HPDE6-E6E7 (cell line): Measurements from ENCODE around the gene FYB1.
"Not testable (repeated sequence)": the region's sequence is repeated elsewhere in the genome, so short reads cannot be mapped to it uniquely, and the experiment has no call there.

Source experiments
- DNase-seq: peaks from one replicate; pipeline ENCODE4 v3.0.0; 2011; ENCODE audit warnings: missing footprints; ENCODE audit errors: extremely low spot score

The FYB1 gene

GRCh38 chr5:39226100-39226451 is 6.7 kb upstream of the FYB1 start:
- DNase-seq = no peak

GRCh38 chr5:39225405-39226099 is 6.2 kb upstream of the FYB1 start:
- no peak for DNase-seq

- DNase-seq = peak; percentile 65
Observed at GRCh38 chr5:39224196-39224761, 4.9 kb upstream of the FYB1 start.

DNA sequence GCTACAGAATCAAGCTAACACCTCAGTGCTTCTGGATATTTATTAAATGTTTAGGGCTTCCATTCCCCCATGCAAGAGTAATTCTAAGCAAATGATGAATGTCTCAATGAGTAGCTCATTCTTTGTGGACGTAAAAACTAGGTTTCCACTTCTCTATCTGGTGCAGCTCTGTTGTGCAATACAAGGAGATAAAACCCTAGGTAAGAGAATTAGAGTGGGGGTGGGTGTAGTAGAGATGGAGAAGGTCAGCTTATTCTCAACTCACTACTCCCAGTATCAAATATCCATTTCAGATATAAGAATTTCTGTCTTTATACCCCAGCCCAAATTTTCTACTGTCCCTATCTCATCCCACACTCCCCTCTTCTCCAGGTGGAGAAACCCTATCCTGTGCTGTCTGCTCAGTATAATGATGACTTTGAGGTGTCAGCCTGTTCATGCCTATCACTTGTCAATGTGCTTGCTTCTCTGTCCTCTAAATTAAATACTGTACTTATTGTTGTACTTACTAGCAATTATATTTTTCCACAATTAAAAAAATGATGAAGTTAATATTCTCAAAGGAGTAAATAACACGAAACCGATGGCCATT is 4.3 kb upstream of the FYB1 start:
- no peak for DNase-seq

- not testable (repeated sequence) for DNase-seq
Observed at GRCh38 chr5:39221671-39222070, 2.3 kb upstream of the FYB1 start.

- no peak for DNase-seq
Observed at GRCh38 chr5:39220280-39221030, 1.1 kb upstream of the FYB1 start.

DNA sequence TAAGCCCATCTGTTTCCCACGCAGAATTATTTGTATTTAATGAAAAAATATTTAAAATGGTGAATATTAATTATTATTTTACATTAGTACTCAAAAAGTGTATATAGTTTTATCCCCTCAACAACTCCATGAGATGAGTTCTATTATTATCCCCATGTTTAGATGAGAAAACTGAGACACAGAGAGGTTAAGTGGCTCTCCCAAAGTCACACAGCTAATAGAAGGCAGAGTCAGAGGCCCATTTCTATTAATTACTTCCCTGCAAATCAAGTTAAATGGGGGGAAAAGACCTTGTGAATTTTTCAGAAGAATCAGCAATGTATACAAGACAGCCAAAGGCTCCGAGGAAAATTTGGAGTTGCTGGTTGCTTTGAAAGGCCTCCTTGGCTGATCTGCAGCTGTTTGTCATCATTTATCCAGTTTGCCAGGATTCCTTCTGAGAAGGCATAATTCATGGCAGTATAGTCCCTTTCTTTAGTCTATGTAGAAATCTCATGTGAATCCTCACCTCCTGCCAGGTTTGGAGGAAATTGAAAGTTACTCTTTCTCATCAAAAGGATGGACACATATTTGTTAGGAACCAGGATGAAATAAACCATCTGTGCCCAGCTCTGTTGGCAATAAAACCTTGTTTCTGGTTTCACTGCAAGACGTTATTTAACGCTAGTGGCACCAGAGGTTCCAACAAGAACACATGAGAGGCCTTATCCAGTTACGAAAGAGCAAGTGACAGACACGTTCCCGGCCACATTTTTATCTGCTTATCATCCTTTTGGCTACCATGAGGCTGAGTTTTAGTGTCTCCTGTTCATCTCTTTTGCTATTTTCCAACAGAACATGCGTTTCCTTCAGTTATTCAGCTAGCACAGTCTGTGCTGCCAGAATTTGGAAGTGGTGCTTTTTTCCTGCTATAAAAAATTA is 621 bp downstream of the FYB1 start:
- no peak for DNase-seq

- peak; percentile 62 for DNase-seq
Observed at GRCh38 chr5:39217365-39218281, 1.7 kb downstream of the FYB1 start.

DNA sequence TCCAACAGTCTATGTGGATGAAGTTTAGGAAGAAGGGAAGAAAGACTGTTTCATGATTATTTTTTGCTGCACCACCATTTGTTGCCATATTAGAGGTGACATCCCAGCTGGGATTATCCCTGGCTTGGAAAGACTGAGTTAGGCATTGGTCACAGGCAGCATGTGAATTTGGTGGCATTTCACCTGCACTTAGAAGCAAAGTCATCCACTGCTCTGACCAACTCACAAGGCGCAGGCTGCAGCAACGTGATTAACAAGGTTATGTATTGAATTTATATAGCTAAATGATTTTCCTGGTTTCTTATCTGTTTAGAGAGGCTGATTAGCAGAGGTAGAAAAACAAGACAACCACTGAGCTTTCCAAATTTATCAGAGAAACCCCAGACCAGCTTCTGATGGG is 2.7 kb downstream of the FYB1 start:
- DNase-seq = no peak

- no peak for DNase-seq
Observed at GRCh38 chr5:39215857-39216256, 3.5 kb downstream of the FYB1 start.

DNA sequence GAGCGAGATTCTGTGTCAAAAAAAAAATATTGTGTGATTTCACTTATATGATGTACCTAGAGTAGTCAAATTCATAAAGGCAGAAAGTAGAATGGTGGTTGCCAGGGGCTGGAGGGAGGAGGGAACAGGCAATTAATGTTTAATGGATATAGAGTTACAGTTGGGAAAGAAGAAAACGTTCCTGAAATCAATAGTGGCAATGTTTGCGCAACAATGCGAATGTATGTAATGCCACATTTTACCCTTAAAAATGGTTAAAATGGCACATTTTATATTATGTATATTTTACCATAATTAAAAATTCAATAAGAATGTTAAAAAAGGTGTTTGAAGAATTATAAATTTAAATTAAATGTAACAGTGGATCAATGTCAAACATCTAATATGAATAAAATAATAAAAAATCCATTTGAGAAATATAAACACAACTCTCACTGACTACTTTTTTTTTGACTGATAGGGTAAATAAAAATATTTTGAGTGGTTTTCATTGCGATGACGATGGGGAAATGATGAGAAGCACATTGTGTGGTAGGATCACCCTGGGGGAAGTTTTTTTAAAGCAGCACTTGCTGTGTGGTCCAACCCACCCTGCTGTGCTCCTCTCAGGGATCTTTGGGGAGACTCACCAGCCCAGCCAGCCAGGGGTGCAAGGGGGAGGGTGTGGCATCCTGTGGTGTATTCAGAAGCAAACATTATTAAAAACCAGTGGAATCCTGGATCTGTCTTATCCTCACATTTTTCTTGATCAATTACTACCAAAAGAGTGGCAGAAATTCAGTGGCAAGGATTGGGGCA is 4.3 kb downstream of the FYB1 start:
- DNase-seq = no peak

DNA sequence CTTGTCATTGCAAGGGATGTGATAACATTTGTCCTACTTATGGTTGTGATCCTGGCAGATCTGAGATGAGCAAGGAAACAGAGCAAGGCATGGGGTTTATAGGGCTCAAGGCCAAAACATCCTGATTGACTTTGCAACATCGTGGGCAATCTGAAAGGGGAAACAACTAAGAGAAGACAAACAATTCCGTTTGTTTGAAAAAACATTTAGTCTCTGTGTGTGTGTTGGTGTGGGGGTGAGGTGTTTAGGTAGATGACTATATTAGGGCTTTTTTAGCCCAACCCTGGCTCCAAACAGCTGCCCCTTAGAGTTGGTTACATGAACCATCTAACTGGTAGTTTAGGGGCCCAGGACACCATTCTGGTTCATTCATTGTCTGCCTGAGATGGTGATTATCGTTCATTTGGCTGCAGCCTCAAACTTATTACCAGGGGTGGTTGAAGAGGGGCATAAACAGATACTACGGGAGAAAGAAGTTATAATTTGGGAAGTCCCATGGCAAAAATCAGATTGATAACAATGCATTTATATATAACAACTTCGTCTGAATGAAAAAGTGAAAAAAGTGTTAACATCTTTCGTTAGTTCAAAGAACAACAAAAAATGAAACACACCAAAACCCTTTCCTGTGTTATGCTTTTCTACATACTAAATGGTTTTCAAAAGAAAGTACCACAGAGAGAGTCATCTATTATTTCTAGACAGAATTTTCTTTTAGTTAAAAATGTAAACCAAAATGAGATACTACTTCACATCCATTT is 5.7 kb downstream of the FYB1 start:
- DNase-seq = no peak

DNA sequence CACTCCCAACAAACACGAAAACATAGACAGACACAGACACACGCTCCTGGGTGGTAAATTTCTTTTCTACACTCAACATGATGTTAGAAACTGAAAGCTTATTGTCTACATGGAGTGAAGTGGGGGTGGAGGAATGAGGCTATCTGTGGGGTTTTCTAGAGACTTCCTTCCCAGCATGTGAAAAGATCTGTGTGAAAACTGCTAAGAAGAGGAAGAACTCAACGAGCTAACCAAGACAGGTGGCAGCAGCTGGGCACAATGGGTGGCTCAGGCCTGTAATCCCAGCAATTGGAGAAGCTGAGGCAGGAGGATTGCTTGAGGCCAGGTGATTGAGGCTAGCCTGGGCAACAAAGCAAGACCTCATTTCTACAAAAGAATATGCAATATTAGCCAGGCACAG is 7.6 kb downstream of the FYB1 start:
- DNase-seq = no peak

- no peak for DNase-seq
Observed at GRCh38 chr5:39209924-39210323, 9.4 kb downstream of the FYB1 start.

DNA sequence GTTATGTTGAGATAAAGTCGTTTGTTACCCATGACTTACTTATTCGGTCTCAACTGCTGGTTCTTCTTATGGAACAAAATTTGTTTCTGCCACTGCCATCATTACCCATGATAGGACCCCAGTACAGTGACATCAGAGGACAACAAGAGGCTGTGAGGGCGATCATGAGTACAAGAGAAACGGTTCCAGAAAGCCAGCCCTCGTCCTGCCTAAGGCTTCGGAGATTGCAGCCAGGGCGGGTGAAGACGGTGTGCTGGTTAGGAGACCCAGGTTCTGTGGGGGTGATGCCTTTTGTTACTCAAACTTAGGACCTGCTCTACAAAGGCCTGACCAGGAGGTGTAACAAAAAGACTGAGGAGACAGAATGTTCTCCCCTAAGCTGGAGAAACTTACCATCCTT is 10.9 kb downstream of the FYB1 start:
- DNase-seq = no peak

DNA sequence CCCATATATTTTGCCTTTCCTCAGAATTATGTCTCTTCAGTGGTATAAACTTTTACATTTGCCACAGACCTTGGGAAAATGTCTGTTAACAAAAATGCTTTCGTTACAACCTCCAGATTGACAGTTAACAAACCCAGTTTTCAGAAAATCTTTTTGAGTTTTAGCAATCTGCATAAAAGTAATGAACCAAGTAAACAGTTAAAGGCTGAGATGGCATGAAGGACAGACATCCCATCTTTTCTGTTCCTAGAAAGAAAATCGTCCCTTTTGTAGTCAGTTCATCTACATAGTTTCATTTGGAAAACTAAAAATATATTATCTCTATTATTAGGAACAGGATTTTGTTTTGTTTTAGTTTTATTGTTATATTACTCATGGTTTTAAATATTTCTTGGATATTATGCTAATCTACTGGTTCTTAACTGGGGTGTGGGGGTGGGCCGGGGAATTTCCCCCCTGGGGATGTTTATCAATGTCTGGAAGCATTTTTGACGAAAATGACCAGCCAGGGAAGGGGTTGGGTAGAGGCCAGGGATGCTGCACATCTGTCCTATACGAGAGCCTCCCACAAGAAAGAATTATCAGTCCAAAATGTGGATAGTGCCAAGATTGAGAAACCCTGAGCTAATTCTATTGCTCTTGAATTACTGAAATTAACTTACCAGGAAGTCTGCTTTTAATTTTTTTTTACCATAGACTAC is 11.9 kb downstream of the FYB1 start:
- no peak for DNase-seq

DNA sequence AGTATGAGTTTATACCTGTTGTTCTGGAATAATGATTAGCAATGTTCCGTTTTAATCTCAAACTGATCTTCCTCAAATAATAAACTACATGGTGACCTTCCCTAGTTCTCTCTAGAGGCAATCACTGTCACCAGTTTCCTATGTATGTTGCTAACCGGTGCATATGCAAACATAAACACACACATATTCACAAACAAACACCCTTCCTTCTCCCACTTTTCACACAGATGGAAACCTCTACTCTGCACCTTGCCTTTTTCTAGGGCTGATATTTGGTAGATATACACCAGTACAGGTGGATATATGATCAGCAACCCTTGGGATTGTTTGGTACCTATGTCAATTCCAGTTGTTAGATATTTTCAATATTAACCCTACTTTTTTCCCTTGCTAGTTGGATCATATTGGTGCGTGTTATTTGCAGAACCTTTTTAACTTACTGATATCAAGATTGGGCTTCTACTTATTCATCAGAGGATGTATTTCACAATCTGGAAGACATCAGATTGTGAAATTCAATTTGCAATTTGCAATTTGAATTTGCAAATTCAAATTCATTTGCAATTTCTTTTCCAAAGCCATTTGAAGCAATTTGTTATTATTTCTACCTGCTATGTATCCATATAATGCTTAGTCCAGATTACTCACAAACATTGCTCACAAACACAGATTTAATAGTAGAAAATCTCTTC is 12.6 kb downstream of the FYB1 start:
- DNase-seq = no peak

GRCh38 chr5:39205550-39205949 is 13.8 kb downstream of the FYB1 start:
- DNase-seq = no peak
